Ishikawa (cell line): Measurements from ENCODE around the gene MIB1.

Experiments used
- CEBPB ChIP-seq: IDR thresholded peaks from 2 replicates; pipeline ENCODE4 v1.6.1; 2012
- CREB1 ChIP-seq: IDR thresholded peaks from 2 replicates; pipeline ENCODE4 v1.6.1; 2012; ENCODE audit warnings: low read depth
- EP300 ChIP-seq: IDR thresholded peaks from 2 replicates; pipeline ENCODE4 v1.6.1; 2012; ENCODE audit warnings: borderline replicate concordance
- RAD21 ChIP-seq: IDR thresholded peaks from 2 replicates; pipeline ENCODE4 v1.6.1; 2012; ENCODE audit warnings: low read depth
- TAF1 ChIP-seq: IDR thresholded peaks from 2 replicates; pipeline ENCODE4 v1.6.1; 2012; ENCODE audit warnings: low read depth, mild to moderate bottlenecking
- TEAD4 ChIP-seq: IDR thresholded peaks from 2 replicates; pipeline ENCODE4 v1.6.1; 2012
- YY1 ChIP-seq: IDR thresholded peaks from 2 replicates; pipeline ENCODE4 v1.6.1; 2012; ENCODE audit warnings: low read depth
- ZBTB7A ChIP-seq: IDR thresholded peaks from 2 replicates; pipeline ENCODE4 v1.6.1; 2012; ENCODE audit warnings: low read depth
- TF ChIP-seq, protein P1 (sequence below): IDR thresholded peaks from 2 replicates; pipeline ENCODE4 v1.6.1; 2012; ENCODE audit warnings: low read depth, mild to moderate bottlenecking
- TF ChIP-seq, protein P2 (sequence below): IDR thresholded peaks from 2 replicates; pipeline ENCODE4 v1.6.1; 2012

DNA sequence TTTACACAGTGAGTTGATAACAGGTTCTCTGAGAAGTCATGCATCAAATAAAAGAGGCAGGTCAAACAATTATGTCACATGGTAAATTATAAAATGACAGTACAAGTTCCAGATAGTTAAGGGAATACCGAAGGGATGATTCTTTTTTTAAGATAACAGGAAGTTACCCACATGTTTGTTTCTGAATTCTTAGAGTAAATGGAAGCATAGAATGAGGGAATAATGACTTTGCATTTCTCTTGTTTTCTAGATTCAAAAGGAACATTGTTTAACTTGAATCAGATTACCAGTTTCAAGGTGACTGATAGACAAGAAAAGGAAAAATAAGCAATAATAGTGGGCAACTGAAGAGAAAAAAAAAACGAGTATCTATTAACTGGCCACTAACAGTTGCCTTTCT, 124.5 kb downstream of the MIB1 start:
- TF ChIP-seq, protein P1, sequence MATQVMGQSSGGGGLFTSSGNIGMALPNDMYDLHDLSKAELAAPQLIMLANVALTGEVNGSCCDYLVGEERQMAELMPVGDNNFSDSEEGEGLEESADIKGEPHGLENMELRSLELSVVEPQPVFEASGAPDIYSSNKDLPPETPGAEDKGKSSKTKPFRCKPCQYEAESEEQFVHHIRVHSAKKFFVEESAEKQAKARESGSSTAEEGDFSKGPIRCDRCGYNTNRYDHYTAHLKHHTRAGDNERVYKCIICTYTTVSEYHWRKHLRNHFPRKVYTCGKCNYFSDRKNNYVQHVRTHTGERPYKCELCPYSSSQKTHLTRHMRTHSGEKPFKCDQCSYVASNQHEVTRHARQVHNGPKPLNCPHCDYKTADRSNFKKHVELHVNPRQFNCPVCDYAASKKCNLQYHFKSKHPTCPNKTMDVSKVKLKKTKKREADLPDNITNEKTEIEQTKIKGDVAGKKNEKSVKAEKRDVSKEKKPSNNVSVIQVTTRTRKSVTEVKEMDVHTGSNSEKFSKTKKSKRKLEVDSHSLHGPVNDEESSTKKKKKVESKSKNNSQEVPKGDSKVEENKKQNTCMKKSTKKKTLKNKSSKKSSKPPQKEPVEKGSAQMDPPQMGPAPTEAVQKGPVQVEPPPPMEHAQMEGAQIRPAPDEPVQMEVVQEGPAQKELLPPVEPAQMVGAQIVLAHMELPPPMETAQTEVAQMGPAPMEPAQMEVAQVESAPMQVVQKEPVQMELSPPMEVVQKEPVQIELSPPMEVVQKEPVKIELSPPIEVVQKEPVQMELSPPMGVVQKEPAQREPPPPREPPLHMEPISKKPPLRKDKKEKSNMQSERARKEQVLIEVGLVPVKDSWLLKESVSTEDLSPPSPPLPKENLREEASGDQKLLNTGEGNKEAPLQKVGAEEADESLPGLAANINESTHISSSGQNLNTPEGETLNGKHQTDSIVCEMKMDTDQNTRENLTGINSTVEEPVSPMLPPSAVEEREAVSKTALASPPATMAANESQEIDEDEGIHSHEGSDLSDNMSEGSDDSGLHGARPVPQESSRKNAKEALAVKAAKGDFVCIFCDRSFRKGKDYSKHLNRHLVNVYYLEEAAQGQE = no peak
- TF ChIP-seq ZBTB7A (no peak), YY1 (no peak), TEAD4 (no peak), CREB1 (no peak), TAF1 (no peak), EP300 (no peak), CEBPB (no peak), RAD21 (no peak)
- TF ChIP-seq, protein P2, sequence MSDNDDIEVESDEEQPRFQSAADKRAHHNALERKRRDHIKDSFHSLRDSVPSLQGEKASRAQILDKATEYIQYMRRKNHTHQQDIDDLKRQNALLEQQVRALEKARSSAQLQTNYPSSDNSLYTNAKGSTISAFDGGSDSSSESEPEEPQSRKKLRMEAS = no peak
